ENCODE data around the gene C19orf44. TPM values are rescaled to one million over a fixed set of nuclear protein-coding genes. Genes with fewer than 3 reads are reported as not detected.

C19orf44 gene
- total RNA-seq, 1 donor from 2014 or later = 8.5 TPM

DNA sequence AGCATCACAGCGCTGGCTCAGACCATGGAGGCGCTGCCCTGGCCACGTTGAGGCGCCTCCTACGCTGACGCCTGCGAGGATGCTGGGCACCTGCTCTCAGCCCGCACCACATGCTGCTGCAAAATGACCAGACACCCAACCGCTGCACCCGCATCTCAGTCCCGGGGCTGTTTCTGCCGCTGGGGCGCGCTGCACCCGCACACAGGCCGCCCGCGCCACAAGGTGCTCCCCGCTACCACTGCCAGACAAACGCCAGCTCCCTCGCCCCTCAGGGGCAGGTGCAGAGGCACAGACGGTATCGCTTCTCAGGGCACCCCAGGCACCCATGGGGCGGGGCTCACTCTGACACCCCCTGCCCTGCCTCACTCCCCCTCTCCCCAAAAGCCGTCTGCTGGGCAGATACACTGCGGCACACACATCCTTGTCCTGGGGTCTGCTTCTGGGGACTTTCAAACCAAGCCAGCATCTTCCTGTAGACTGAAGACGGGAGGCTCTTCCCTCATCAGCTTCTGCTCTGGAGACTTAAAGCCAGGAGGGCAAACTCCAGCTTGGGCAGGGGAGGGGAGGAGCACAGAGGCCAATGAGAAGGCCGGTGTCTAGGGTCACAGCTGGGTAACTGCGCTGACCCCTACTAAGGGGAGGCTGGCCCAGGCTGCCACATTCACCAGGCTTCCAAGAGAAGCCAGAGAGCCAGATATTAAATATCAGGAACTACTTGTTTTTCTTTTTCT lies 29.7 kb downstream of the C19orf44 start:
- TF ChIP-seq, protein P1, sequence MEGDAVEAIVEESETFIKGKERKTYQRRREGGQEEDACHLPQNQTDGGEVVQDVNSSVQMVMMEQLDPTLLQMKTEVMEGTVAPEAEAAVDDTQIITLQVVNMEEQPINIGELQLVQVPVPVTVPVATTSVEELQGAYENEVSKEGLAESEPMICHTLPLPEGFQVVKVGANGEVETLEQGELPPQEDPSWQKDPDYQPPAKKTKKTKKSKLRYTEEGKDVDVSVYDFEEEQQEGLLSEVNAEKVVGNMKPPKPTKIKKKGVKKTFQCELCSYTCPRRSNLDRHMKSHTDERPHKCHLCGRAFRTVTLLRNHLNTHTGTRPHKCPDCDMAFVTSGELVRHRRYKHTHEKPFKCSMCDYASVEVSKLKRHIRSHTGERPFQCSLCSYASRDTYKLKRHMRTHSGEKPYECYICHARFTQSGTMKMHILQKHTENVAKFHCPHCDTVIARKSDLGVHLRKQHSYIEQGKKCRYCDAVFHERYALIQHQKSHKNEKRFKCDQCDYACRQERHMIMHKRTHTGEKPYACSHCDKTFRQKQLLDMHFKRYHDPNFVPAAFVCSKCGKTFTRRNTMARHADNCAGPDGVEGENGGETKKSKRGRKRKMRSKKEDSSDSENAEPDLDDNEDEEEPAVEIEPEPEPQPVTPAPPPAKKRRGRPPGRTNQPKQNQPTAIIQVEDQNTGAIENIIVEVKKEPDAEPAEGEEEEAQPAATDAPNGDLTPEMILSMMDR (conservative IDR thresholded peaks at IDR 0.05) = no peak
- no peaks in the 10 kb centered on the region for H3K27me3 Mint-ChIP-seq
- H3K4me1 Mint-ChIP-seq (ENCODE audit: unreplicated experiment) = no peaks in the 10 kb centered on the region
- no peak overlapping the region for H3K4me3 Mint-ChIP-seq
- DNase-seq (ENCODE audit: extremely low spot score, unreplicated experiment) = no peak
- H3K9me3 Mint-ChIP-seq = no peaks in the 10 kb centered on the region
- no peak overlapping the region for H3K27ac Mint-ChIP-seq
- peaks cover 4% of the 10 kb centered on the region for H3K36me3 Mint-ChIP-seq

DNA sequence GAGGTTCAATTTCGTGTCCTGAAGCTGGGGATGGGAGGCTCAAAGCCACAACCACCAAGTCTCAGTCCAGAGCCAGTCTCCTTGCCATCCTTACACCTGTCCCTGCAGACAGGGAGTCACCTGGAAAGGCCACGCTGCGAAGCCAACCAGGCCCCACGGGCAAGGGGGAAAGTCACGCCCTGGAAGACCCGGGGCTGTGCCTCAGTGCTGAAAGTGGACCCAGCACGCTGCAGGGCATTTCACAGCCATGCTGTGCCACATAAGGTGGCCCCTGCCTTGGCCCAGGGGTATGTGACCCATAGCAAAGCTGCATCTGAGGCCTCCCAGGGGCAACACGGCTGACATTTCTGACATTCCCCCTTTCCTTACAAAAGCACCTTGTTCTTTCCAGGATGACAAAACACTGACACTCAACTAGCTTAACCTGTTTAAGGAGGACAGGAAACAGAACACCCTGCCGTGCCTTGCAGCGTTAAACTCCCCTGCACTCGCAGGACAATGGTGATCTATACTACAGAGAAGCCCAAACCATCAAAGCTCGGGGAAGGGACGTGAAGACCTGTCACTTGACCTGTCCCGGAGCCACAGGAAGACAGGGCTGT lies 31.2 kb downstream of the C19orf44 start:
- H3K4me3 Mint-ChIP-seq = peak overlapping the region; percentile 72
- no peak for DNase-seq (ENCODE audit: extremely low spot score, unreplicated experiment)
- H3K27me3 Mint-ChIP-seq = no peaks in the 10 kb centered on the region
- peak overlapping the region; percentile 94 for H3K27ac Mint-ChIP-seq
- H3K4me1 Mint-ChIP-seq (ENCODE audit: unreplicated experiment) = no peaks in the 10 kb centered on the region
- peaks cover 11% of the 10 kb centered on the region for H3K36me3 Mint-ChIP-seq
- TF ChIP-seq, protein P1 (conservative IDR thresholded peaks at IDR 0.05) = no peak
- H3K9me3 Mint-ChIP-seq = no peaks in the 10 kb centered on the region

DNA sequence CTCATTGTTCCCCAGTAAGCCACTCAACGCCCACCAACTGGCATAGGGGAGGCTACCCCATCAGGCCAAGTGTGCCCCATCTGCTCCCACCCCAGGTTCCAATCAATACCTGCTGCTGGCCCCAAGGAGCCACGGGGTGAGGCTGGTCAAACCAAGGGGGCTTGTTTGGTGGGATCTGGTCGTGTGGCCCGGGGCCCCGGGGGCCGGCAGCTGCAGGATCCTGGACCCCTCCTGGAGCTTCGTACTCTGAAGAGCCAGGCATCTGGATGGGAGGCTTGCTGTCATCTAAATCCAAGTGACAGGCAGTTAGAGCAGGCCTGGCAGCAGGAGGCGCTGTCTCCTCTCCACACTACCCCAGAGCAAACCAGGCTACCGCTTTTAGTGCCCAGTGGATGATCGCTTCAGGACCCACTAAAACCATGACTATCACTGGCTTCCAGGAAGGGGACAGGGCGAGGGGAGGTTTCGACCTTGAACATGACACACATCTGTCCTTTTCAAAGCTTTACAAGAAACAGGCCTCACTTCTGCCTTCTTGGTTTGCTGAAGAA lies 31.9 kb downstream of the C19orf44 start:
- H3K27ac Mint-ChIP-seq = peak overlapping the region; percentile 94
- no peak for DNase-seq (ENCODE audit: extremely low spot score, unreplicated experiment)
- H3K4me3 Mint-ChIP-seq = peak overlapping the region; percentile 72
- H3K4me1 Mint-ChIP-seq (ENCODE audit: unreplicated experiment) = no peaks in the 10 kb centered on the region
- peaks cover 11% of the 10 kb centered on the region for H3K36me3 Mint-ChIP-seq
- TF ChIP-seq, protein P1 (conservative IDR thresholded peaks at IDR 0.05) = peak; percentile 58
- no peaks in the 10 kb centered on the region for H3K27me3 Mint-ChIP-seq
- no peaks in the 10 kb centered on the region for H3K9me3 Mint-ChIP-seq

DNA sequence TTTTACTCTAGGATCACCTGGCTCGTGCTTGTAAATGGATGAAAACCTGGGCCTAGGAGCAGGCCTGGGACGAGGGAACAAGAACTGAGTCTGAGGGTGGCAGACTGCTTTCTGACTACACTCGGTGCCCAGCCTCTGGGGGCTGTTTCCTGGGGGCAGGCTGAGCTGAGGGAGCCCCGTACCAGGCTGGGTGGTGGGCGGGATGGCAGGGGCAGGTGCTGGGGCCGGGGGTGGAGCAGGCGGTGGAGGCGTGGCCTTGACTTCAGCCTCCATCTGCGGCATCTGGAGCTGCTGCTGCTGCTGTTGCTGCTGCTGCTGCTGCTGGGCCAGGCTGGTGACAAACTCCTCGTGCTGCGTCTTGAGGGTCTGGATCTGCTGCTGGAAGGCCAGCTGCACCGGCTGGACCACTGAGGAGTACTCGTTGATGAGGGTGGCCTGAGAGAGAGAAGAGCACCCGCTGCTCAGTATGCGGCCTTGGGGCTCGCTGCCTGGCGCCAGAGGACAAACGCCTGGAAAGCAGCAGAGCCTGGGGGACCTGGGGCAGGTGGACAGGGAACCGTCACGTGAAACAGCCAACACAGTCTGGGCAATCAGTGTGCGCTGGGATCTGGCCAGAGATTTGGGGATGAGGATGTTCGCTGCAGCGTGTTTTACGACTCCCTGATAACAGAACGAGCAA lies 33.4 kb downstream of the C19orf44 start:
- Mint-ChIP-seq H3K36me3 (peaks cover 11% of the 10 kb centered on the region), H3K27me3 (no peaks in the 10 kb centered on the region), H3K4me3 (no peak overlapping the region), H3K9me3 (no peaks in the 10 kb centered on the region), H3K27ac (no peak overlapping the region), H3K4me1 (ENCODE audit: unreplicated experiment) (no peaks in the 10 kb centered on the region)
- DNase-seq (ENCODE audit: extremely low spot score, unreplicated experiment) = no peak
- TF ChIP-seq, protein P1 (conservative IDR thresholded peaks at IDR 0.05) = no peak

DNA sequence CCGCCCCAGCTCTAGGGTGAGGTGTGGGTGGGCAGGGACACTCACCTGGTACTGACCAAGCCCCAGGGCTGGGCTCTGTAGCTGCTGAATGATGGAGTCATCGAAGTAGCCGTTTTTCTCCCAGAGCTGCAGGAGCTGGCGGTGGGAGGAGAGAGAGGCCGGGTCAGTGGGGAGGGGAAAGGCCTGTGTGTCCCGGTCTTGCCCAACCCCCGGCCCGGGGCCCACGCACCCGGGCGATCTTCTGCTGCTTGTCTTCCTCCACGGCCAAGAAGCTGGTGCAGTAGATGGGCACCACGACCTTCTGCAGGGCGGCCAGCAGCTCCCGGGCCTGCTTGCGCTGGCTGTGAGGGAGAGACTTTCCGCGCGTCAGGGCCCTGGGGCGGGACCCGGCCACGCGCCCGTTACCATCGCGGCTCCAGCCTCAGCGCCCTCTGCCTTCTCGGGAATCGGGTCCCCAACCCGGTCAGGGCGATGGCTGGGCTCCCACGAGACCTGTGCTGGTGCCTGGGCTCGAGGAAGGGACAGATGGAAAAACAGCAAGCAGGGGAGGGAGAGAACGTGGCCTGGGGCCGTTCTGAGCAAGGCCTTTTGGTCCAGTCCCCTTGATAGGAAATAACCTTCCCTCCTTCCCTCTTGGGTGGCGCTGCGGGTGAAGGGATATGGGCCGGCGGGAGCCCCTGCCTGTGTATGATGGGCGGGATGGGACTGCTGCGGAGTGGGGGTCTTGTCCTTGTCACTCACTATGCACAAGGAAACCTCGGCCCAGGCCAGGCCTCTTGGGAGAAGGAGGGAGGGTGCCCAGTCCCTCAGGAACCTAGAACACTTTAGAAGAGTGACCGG lies 34.6 kb downstream of the C19orf44 start:
- H3K9me3 Mint-ChIP-seq = no peaks in the 10 kb centered on the region
- H3K27ac Mint-ChIP-seq = no peak overlapping the region
- peaks cover 11% of the 10 kb centered on the region for H3K36me3 Mint-ChIP-seq
- H3K27me3 Mint-ChIP-seq = no peaks in the 10 kb centered on the region
- TF ChIP-seq, protein P1 (conservative IDR thresholded peaks at IDR 0.05) = no peak
- no peak overlapping the region for H3K4me3 Mint-ChIP-seq
- H3K4me1 Mint-ChIP-seq (ENCODE audit: unreplicated experiment) = no peaks in the 10 kb centered on the region
- DNase-seq (ENCODE audit: extremely low spot score, unreplicated experiment) = no peak

All from type B pancreatic cell (in vitro differentiated cells).